OCI-LY7 (cell line): Measurements from ENCODE around the gene IQCE. TPM values are rescaled to one million over a fixed set of nuclear protein-coding genes. Genes with fewer than 3 reads are reported as not detected.

Experiments used
- BruUV-seq: library from RNA; stranded (reverse); fragments of 400-500 nt; replicated peaks from 2 replicates; lab custom pipeline; 2021; lab: Mats Ljungman, UMichigan
- CTCF ChIA-PET: fragments of 300-600 bp; sonication (Branson Sonifier 250); formaldehyde crosslinking; loops from one replicate; lab custom pipeline; 2022; ENCODE audit warnings: antibody characterized with exemption; ENCODE audit not compliant: unreplicated experiment; lab: Charles Lee
- POLR2A ChIA-PET: fragments of 300-600 bp; sonication (Branson Sonifier 250); formaldehyde crosslinking; loops from one replicate; lab custom pipeline; 2022; ENCODE audit warnings: antibody characterized with exemption; lab: Charles Lee
- DNase-seq: peaks from one replicate; pipeline ENCODE4 v3.0.0-alpha.2; 2015; ENCODE audit warnings: low spot score
- H2AFZ ChIP-seq: fragments of 200-600 bp; sonication (generic), shearing (Covaris generic); 2 replicates; pipeline ENCODE4 v1.6.1; 2014; ENCODE audit warnings: mild to moderate bottlenecking, antibody characterized with exemption, low read length, moderate library complexity
- H3K27ac ChIP-seq: fragments of 200-600 bp; sonication (generic); 2 replicates; pipeline ENCODE4 v1.5.1; 2014; ENCODE audit warnings: mixed run types, low read depth, mild to moderate bottlenecking, moderate library complexity, low read length, inconsistent platforms; ENCODE audit not compliant: poor library complexity, severe bottlenecking
- H3K36me3 ChIP-seq: fragments of 200-600 bp; sonication (generic); 2 replicates; pipeline ENCODE4 v1.6.1; 2014; ENCODE audit warnings: mild to moderate bottlenecking, antibody characterized with exemption, low read length, moderate library complexity, mixed read lengths; ENCODE audit not compliant: insufficient read depth
- H3K4me1 ChIP-seq: fragments of 200-600 bp; sonication (generic); 2 replicates; pipeline ENCODE4 v1.5.1; 2014; ENCODE audit warnings: mild to moderate bottlenecking, low read length; ENCODE audit not compliant: insufficient read depth, poor library complexity, severe bottlenecking
- H3K4me2 ChIP-seq: fragments of 200-600 bp; sonication (generic); 2 replicates; pipeline ENCODE4 v1.6.1; 2014; ENCODE audit warnings: mild to moderate bottlenecking, low read length
- H3K4me3 ChIP-seq: fragments of 200-600 bp; sonication (generic); 2 replicates; pipeline ENCODE4 v1.5.1; 2014; ENCODE audit warnings: mild to moderate bottlenecking, low read depth, low read length; ENCODE audit not compliant: poor library complexity, severe bottlenecking
- H3K79me2 ChIP-seq: fragments of 200-600 bp; sonication (generic); 2 replicates; pipeline ENCODE4 v1.6.1; 2016; ENCODE audit warnings: low read depth, mild to moderate bottlenecking, low read length, moderate library complexity, mixed read lengths; ENCODE audit not compliant: insufficient read depth
- H3K9me2 ChIP-seq: fragments of 200-600 bp; sonication (generic); 2 replicates; pipeline ENCODE4 v1.6.1; 2016; ENCODE audit warnings: mild to moderate bottlenecking, low read length, mixed read lengths; ENCODE audit not compliant: insufficient read depth
- H3K9me3 ChIP-seq: fragments of 200-600 bp; sonication (generic); 2 replicates; pipeline ENCODE4 v1.6.1; 2014; ENCODE audit warnings: mild to moderate bottlenecking, mixed run types, low read length, mixed read lengths
- H4K20me1 ChIP-seq: fragments of 200-600 bp; sonication (generic); 2 replicates; pipeline ENCODE4 v1.6.1; 2014; ENCODE audit warnings: mild to moderate bottlenecking, antibody characterized with exemption, low read length, moderate library complexity, mixed read lengths; ENCODE audit not compliant: insufficient read depth
- EZH2phosphoT487 ChIP-seq: fragments of 200-600 bp; sonication (generic); IDR thresholded peaks from 2 replicates; pipeline ENCODE4 v1.6.1; 2018; ENCODE audit warnings: low read depth, borderline replicate concordance, mild to moderate bottlenecking, mixed run types, antibody characterized with exemption, low read length, moderate library complexity, mixed read lengths
- intact Hi-C: fragments of 100-400 bp; cut with micrococcal nuclease; formaldehyde crosslinking; loops from one replicate; pipeline ENCODE4 v1.10.0; 2022; ENCODE audit not compliant: unreplicated experiment
- total RNA-seq, 2 experiments: library from RNA; depleted of rRNA in 1 of 2; stranded (reverse); fragments of >200 nt in 1 of 2; shearing (Covaris generic) in 1 of 2; gene quantifications; 2 replicates each; pipeline ENCODE4 v1.2.3, GENCODE V29; 2014 to 2022
- TF ChIP-seq, protein P1 (sequence below): fragments of 200-600 bp; sonication (generic); conservative IDR thresholded peaks from 2 replicates; pipeline ENCODE4 v1.5.1; 2014; ENCODE audit warnings: mild to moderate bottlenecking, antibody characterized with exemption, low read length, moderate library complexity, mixed read lengths

Gene IQCE
- total RNA-seq, 2 experiments from 2014 or later = 6.2 to 6.6 TPM

DNA sequence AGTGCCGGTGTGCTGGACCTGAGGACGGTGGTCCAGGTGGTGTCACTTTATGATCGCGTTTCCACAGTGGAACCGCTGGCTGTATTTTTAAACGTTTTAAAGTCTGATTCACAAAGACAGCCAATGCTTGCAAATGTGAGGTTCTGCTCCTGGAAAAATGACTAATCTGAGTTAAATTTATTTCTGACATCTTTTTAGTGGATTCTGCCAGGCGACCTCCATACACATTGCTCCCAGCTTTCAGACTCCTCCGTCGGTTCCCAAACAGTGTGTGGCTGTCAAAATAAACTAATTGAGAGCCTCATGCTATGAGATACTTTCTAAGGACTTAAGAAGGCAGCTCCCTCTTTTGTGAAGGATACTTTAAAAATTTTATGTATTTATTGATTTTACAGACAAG lies 60.3 kb downstream of the IQCE start:
- Histone ChIP-seq H3K9me3 (no peaks in the 10 kb centered on the region), H3K4me3 (no peak overlapping the region), H3K79me2 (no peaks in the 10 kb centered on the region), H4K20me1 (no peaks in the 10 kb centered on the region), H3K4me2 (no peak overlapping the region), H3K36me3 (no peaks in the 10 kb centered on the region), H3K9me2 (no peaks in the 10 kb centered on the region), H3K27ac (no peak overlapping the region), H2AFZ (no peak overlapping the region), H3K4me1 (peaks cover 8% of the 10 kb centered on the region)
- ChIA-PET CTCF (no interaction called here), POLR2A (interaction anchor here (1.4 kb wide), 1 partner anchor 9 kb away, joined by 3 read pairs; no protein-coding TSS in a partner anchor)
- no TSS peak for BruUV-seq
- intact Hi-C loops = no loop called here
- TF ChIP-seq, protein P1, sequence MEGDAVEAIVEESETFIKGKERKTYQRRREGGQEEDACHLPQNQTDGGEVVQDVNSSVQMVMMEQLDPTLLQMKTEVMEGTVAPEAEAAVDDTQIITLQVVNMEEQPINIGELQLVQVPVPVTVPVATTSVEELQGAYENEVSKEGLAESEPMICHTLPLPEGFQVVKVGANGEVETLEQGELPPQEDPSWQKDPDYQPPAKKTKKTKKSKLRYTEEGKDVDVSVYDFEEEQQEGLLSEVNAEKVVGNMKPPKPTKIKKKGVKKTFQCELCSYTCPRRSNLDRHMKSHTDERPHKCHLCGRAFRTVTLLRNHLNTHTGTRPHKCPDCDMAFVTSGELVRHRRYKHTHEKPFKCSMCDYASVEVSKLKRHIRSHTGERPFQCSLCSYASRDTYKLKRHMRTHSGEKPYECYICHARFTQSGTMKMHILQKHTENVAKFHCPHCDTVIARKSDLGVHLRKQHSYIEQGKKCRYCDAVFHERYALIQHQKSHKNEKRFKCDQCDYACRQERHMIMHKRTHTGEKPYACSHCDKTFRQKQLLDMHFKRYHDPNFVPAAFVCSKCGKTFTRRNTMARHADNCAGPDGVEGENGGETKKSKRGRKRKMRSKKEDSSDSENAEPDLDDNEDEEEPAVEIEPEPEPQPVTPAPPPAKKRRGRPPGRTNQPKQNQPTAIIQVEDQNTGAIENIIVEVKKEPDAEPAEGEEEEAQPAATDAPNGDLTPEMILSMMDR = no peak
- no peak for TF ChIP-seq EZH2phosphoT487
- DNase-seq = no peak

DNA sequence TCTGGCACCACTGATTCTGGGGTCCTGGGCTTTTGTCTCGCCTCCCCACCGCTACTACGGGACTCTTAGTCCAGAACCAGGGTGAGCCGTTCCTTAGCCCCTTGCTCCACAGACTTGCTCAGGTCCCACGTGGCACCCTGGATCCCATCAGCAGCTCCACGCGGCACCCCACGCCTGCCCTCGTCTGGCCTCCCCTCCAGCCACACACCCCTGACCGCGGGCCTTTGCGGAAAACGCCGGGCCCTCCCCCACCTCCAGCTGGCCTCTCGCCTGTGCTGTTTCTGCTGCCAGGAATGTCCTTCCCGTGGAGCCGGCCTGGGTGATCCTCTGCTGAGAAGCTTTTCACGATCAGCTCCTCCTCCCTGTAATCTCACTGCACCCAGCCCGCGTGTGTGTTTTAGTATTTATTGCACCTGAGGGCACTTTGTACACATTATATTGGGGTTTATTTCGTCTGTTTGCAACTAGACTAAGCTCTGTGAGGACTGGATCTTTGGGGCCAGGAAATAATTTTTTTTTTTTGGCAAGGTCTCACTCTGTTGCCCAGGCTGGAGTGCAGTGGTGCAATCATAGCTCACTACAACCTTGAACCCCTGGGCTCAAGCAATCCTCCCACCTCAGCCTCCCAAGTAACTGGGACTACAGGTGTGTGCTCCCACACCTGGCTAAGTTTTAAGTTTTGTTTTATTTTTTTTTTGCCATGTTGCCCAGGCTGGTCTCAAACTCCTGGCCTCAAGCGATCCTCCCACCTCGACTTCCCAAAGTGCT lies 62.5 kb downstream of the IQCE start:
- POLR2A ChIA-PET = no interaction called here
- TF ChIP-seq, protein P1 = no peak
- TF ChIP-seq EZH2phosphoT487 = no peak
- H3K4me3 ChIP-seq = no peak overlapping the region
- H3K9me3 ChIP-seq = no peaks in the 10 kb centered on the region
- H3K27ac ChIP-seq = no peak overlapping the region
- H2AFZ ChIP-seq = no peak overlapping the region
- no peaks in the 10 kb centered on the region for H3K79me2 ChIP-seq
- CTCF ChIA-PET = interaction anchor here (1.1 kb wide), 1 partner anchor 67 kb away, joined by 3 read pairs; no protein-coding TSS in a partner anchor
- H3K4me1 ChIP-seq = no peaks in the 10 kb centered on the region
- no peaks in the 10 kb centered on the region for H4K20me1 ChIP-seq
- DNase-seq = no peak
- intact Hi-C loops = no loop called here
- no peak overlapping the region for H3K4me2 ChIP-seq
- no peaks in the 10 kb centered on the region for H3K9me2 ChIP-seq
- no TSS peak for BruUV-seq
- H3K36me3 ChIP-seq = no peaks in the 10 kb centered on the region
